NCI-H2107 treated with DMSO at 0.1 percent for 48 hours (cell line): ENCODE results near the gene PTGR2.
"Not testable (repeated sequence)": the region's sequence is repeated elsewhere in the genome, so short reads cannot be mapped to it uniquely, and the experiment has no call there.

Experiments
- DNase-seq: peaks from one replicate; lab custom pipeline; 2025; ENCODE audit not compliant: unreplicated experiment; lab: John Stamatoyannopoulos, UW

Gene PTGR2

DNA sequence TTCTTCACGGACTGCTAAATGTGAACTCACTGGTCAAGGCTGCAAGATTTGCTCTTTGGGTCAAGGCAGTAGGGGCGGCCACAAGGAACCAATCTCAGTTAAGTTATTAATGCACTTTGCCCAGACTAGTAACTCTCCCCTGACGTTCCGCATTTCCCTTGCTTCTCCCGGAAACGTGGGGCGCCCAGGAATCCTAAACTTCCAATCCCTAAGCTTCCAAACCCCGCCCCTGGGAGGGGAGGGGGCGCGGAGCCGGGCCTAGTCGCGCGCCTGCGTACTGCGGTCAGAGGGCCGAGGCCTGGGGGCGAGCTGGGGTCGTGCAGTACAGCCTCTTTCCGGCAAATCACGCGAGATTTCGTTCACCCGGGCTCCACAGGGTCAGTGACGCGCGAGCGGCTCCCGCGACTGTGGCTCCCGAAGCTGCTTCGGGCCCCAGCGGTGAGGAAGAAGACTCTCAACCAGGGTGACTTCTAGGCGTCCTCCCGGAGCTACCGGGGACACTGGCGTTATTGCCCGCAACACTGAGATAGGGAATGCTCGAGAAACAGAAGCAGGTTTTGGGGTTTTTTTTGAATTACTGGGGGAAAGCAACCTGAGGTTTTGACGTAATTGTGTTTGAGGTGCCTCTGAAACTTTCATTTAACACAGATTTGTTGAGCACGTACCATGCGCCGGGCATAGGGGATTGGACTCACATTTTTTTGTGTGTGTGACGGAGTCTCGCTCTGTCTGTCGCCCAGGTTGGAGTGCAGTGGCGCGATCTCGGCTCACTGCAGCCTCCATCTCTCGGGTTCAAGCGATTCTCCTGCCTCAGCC is at the start of gene PTGR2:
Gene PTGR2 (plus strand): TSS at position 265 of the 816 bp plus-strand sequence. CDS start 7,032 bp downstream, outside the sequence.
- peak; percentile 94 for DNase-seq

- no peak for DNase-seq
Observed at GRCh38 chr14:73802431-73803188, 49.0 kb upstream of the PTGR2 start.

DNA sequence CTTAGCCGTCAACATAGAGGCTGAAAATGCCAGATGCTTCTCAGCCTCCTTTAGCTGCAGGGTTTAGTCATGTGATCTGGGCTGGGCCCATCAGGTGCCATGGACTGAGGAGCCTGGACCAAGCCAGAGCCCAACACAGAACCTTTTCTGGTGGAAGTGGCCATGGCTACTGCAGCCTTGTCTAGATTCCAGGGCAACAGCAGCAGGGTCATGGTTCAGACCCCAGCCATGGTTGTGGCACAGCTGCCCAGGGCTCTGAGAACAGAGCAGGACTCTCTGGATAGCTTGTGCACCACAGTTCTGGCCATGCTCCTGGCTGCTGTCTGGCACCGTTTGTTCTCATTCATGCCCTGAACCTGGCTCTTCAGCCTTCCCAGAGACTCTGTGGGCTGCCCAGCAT is 47.0 kb upstream of the PTGR2 start:
- no peak for DNase-seq

- no peak for DNase-seq
Observed at GRCh38 chr14:73807457-73807856, 44.2 kb upstream of the PTGR2 start.

GRCh38 chr14:73809391-73809790 is 42.2 kb upstream of the PTGR2 start:
- DNase-seq = no peak

GRCh38 chr14:73810478-73811163 is 41.0 kb upstream of the PTGR2 start:
- no peak for DNase-seq

GRCh38 chr14:73811164-73811503 is 40.5 kb upstream of the PTGR2 start:
- no peak for DNase-seq

DNA sequence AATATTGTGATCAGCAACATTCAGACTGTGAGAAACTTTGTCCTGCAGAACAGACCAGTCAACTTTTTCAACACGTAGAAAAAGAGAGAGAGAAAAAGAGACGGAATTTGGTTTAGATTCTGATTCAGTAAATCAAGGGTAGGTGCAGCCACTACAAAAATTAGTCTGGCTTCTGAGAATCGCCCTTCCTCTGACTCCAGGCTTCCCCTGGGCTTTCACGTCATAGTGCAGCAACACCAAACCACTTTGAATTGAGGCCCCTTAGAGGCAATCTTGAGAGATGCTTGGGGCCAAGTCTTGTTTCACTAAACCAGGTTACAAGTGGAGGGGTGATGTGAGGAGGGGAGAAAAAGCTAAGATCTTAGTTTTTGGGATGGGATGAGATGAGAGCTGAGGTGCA is 37.5 kb upstream of the PTGR2 start:
- DNase-seq = no peak

- DNase-seq = no peak
Observed at GRCh38 chr14:73815849-73816248, 35.8 kb upstream of the PTGR2 start.

DNA sequence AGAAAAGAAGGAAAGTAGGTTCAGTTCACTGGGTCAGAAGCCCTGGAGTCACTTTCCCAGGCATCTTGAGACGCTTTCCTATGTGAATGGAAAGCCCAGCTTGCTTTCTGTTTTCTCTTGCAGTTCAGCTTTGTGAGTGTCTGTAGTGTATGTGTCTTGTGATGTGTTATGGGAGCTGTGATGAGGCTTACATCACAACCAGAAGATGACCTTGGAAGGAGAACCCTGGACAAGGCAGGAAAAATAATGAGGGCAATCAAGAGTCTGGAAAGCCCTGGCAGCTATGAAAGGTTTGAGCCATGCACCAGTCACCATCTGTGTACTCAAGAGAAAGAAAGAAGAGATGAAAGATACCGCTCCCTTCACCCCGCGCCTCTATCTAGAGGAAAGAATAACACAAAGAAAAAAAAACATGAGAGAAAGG is 35.2 kb upstream of the PTGR2 start:
- no peak for DNase-seq

GRCh38 chr14:73817020-73817655 is 34.5 kb upstream of the PTGR2 start:
- no peak for DNase-seq

- no peak for DNase-seq
Observed at GRCh38 chr14:73818821-73819220, 32.8 kb upstream of the PTGR2 start.

- DNase-seq = no peak
Observed at GRCh38 chr14:73820631-73821030, 31.0 kb upstream of the PTGR2 start.

GRCh38 chr14:73823339-73823885 is 28.2 kb upstream of the PTGR2 start:
- no peak for DNase-seq

DNA sequence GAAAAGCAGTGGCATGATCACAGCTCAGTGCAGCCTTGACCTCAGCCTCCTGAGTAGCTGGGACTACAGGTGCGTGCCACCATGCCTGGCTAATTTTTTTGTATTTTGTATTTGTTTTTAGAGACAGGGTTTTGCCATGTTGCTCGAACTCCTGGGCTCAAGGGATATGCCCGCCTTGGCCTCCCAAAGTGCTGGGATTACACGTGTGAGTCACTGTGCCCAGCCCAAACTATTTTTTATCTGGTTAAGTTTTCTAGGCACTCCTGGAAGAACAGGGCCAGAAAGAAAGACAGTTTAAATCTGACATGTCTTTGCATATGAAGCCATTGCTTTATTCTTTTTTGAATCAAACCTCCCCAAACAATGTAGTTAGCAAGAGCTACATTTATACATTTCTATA is 27.5 kb upstream of the PTGR2 start:
- DNase-seq = no peak

DNA sequence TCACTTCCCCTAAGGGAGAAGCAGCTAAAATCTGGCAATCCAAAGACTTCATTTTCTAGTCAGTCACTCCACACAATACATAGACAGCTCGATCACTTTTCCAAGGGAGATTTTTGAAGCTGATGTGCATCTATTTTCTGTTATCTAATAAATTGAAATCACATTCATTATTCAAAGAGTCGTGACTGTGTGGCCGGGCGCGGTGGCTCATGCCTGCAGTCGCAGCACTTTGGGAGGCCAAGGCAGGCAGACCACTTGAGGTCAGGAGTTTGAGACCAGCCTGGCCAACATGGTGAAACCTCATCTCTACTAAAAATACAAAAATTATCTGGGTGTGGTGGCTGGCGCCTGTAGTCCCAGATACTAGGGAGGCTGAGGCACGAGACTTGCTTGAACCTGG is 27.1 kb upstream of the PTGR2 start:
- no peak for DNase-seq

- DNase-seq = peak; percentile 63
Observed at GRCh38 chr14:73825551-73826188, 26.0 kb upstream of the PTGR2 start.

DNA sequence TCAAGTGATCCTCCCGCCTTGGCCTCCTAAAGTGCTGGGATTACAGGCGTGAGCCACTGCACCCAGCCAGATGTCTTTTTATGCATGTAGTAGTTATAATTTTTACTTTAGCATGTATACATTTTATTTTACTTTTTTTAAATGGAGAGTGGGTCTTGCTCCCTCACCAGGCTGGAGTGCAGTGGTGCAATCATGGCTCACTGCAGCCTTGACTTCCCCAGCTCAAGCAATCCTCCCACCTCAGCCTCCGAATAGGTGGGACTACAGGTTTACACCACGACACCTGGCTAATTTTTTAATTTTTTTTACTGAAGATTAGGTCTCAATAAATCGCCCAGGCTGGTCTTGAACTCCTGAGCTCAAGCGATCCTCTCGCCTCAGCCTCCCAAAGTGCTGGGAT is 24.4 kb upstream of the PTGR2 start:
- not testable (repeated sequence) for DNase-seq

DNA sequence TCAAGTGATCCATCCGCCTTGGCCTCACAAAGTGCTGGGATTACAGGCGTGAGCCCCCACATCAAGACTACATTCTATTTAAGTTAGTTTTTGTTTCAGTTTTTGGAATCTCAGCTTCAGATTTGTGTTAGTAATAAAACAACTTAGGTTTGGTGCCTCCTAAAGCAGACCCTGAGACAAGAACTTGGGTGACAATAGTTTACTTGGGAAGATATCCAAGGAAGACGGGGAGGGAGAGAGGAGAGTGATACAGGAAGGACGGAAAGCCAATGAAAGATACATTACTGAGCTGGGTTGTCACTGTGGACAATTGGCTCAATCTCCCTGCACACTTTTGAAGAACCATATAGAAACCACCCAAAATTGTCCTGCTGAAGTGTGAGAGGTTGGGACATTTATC is 22.6 kb upstream of the PTGR2 start:
- DNase-seq = no peak
